ENCODE measurements around the gene EXTL1.

- TF ChIP-seq CTCF (conservative IDR thresholded peaks at IDR 0.05; ENCODE audit: low read depth, low read length), result peak; percentile 37; the same call in 1 of the 2 replicates
- no peak for TF ChIP-seq EZH2 (IDR thresholded peaks at IDR 0.05; ENCODE audit: low read length, unreplicated experiment)
- TF ChIP-seq EZH2phosphoT487 (IDR thresholded peaks at IDR 0.05; ENCODE audit: borderline replicate concordance, low read length), result no peak
Observed at GRCh38 chr1:26029864-26030481, 8.4 kb downstream of the EXTL1 start.

Measured in PC-3 (cell line).